OCI-LY3 (cell line): ENCODE data around the gene KDR.

ENCODE experiments used
- H2AFZ ChIP-seq: fragments of 200-600, 300-600 bp; shearing (Covaris generic); 2 replicates; pipeline ENCODE4 v1.6.0; 2014; ENCODE audit warnings: antibody characterized with exemption, low read depth, low read length
- H3K27ac ChIP-seq: fragments of 200-600, 300-600 bp; sonication (generic); 2 replicates; pipeline ENCODE4 v1.5.1; 2014; ENCODE audit warnings: mild to moderate bottlenecking, low read length, moderate library complexity, mixed read lengths
- H3K27me3 ChIP-seq: fragments of 200-600, 300-600 bp; sonication (generic); 2 replicates; pipeline ENCODE4 v1.6.1; 2014; ENCODE audit warnings: low read depth, low read length, mixed read lengths
- H3K36me3 ChIP-seq: fragments of 200-600, 300-600 bp; sonication (generic); replicated peaks from 2 replicates; pipeline ENCODE3; 2014; ENCODE audit warnings: low read depth, low read length, mixed read lengths
- H3K4me1 ChIP-seq: fragments of 300-600, 200-600 bp; sonication (generic); 2 replicates; pipeline ENCODE4 v1.6.1; 2014; ENCODE audit warnings: low read length, mixed read lengths
- H3K4me2 ChIP-seq: fragments of 200-600, 300-600 bp; sonication (generic); 2 replicates; pipeline ENCODE4 v1.6.1; 2014; ENCODE audit warnings: low read length, mixed read lengths
- H3K4me3 ChIP-seq: fragments of 300-600, 200-600 bp; sonication (generic); 2 replicates; pipeline ENCODE4 v1.5.1; 2014; ENCODE audit warnings: antibody characterized with exemption, mild to moderate bottlenecking, low read length, moderate library complexity
- H3K79me2 ChIP-seq: fragments of 300-600, 200-600 bp; shearing (Covaris generic); 2 replicates; pipeline ENCODE4 v1.6.1; 2014; ENCODE audit warnings: mild to moderate bottlenecking, low read length, mixed read lengths
- H3K9ac ChIP-seq: fragments of 300-600, 200-600 bp; shearing (Covaris generic); 2 replicates; pipeline ENCODE4 v1.6.0; 2014; ENCODE audit warnings: mild to moderate bottlenecking, low read length, moderate library complexity
- H3K9me3 ChIP-seq: fragments of 200-600, 300-600 bp; shearing (Covaris generic); 2 replicates; pipeline ENCODE4 v1.6.1; 2014; ENCODE audit warnings: low read length, mixed read lengths; ENCODE audit not compliant: insufficient read depth
- H4K20me1 ChIP-seq: fragments of 200-600, 300-600 bp; sonication (generic); 2 replicates; pipeline ENCODE4 v1.6.1; 2016; ENCODE audit warnings: low read length, mixed read lengths; ENCODE audit not compliant: insufficient read depth
- CTCF ChIP-seq: fragments of 200-600, 300-600 bp; sonication (generic); IDR thresholded peaks from 2 replicates; pipeline ENCODE4 v1.5.1; 2014; ENCODE audit warnings: antibody characterized with exemption, low read length, low read depth
- EZH2phosphoT487 ChIP-seq: fragments of 200-600 bp; shearing (Covaris generic); IDR thresholded peaks from 2 replicates; pipeline ENCODE4 v1.6.1; 2018; ENCODE audit warnings: antibody characterized with exemption, mixed run types, low read depth

The KDR gene

GRCh38 chr4:55096619-55097018 is 28.8 kb downstream of the KDR start:
- H3K9ac ChIP-seq, result no peak overlapping the region
- no peaks in the 10 kb centered on the region for H4K20me1 ChIP-seq
- no peak overlapping the region for H3K4me3 ChIP-seq
- H3K4me2 ChIP-seq, result peak overlapping the region; percentile 7; the same call in 1 of the 2 replicates
- no peak for TF ChIP-seq EZH2phosphoT487
- TF ChIP-seq CTCF, result no peak
- H3K9me3 ChIP-seq, result no peaks in the 10 kb centered on the region
- no peaks in the 10 kb centered on the region for H3K79me2 ChIP-seq
- H2AFZ ChIP-seq, result no peak overlapping the region
- no peaks in the 10 kb centered on the region for H3K36me3 ChIP-seq
- peaks cover 22% of the 10 kb centered on the region for H3K4me1 ChIP-seq
- no peaks in the 10 kb centered on the region for H3K27me3 ChIP-seq
- no peak overlapping the region for H3K27ac ChIP-seq

- no peak overlapping the region for H3K27ac ChIP-seq
- no peaks in the 10 kb centered on the region for H3K27me3 ChIP-seq
- H4K20me1 ChIP-seq, result no peaks in the 10 kb centered on the region
- no peak for TF ChIP-seq EZH2phosphoT487
- no peak for TF ChIP-seq CTCF
- H3K4me1 ChIP-seq, result peaks cover 22% of the 10 kb centered on the region
- H3K9me3 ChIP-seq, result no peaks in the 10 kb centered on the region
- no peak overlapping the region for H2AFZ ChIP-seq
- H3K4me2 ChIP-seq, result no peak overlapping the region
- no peak overlapping the region for H3K4me3 ChIP-seq
- H3K36me3 ChIP-seq, result no peaks in the 10 kb centered on the region
- no peak overlapping the region for H3K9ac ChIP-seq
- H3K79me2 ChIP-seq, result no peaks in the 10 kb centered on the region
Observed at GRCh38 chr4:55096045-55096444, 29.4 kb downstream of the KDR start.

GRCh38 chr4:55092504-55092903 is 32.9 kb downstream of the KDR start:
- H3K27me3 ChIP-seq, result no peaks in the 10 kb centered on the region
- H3K9ac ChIP-seq, result no peak overlapping the region
- no peak overlapping the region for H2AFZ ChIP-seq
- TF ChIP-seq EZH2phosphoT487, result no peak
- no peak for TF ChIP-seq CTCF
- H4K20me1 ChIP-seq, result no peaks in the 10 kb centered on the region
- H3K36me3 ChIP-seq, result no peaks in the 10 kb centered on the region
- no peaks in the 10 kb centered on the region for H3K79me2 ChIP-seq
- no peak overlapping the region for H3K4me3 ChIP-seq
- no peaks in the 10 kb centered on the region for H3K9me3 ChIP-seq
- H3K27ac ChIP-seq, result no peak overlapping the region
- peaks cover 9% of the 10 kb centered on the region for H3K4me1 ChIP-seq
- H3K4me2 ChIP-seq, result no peak overlapping the region

GRCh38 chr4:55089916-55090315 is 35.5 kb downstream of the KDR start:
- Histone ChIP-seq H3K4me2 (no peak overlapping the region), H3K36me3 (no peaks in the 10 kb centered on the region), H3K79me2 (no peaks in the 10 kb centered on the region), H3K4me1 (no peaks in the 10 kb centered on the region), H3K27me3 (no peaks in the 10 kb centered on the region), H3K27ac (no peak overlapping the region), H3K9me3 (no peaks in the 10 kb centered on the region), H4K20me1 (no peaks in the 10 kb centered on the region), H3K4me3 (no peak overlapping the region), H3K9ac (no peak overlapping the region), H2AFZ (no peak overlapping the region)
- TF ChIP-seq CTCF (no peak), EZH2phosphoT487 (no peak)
